HG03469 (cell line): ENCODE measurements around the gene AKAP6.

ENCODE experiments used
- ATAC-seq: cut with Tn5 transposase; IDR thresholded peaks from one replicate; pipeline ENCODE4 v1.9.1; 2021; ENCODE audit warnings: mild to moderate bottlenecking, moderate library complexity, moderate number of reproducible peaks; ENCODE audit not compliant: unreplicated experiment

AKAP6 gene

GRCh38 chr14:32847867-32848266 is 518.8 kb downstream of the AKAP6 start:
- no peak for ATAC-seq

- ATAC-seq: no peak
These were observed 536.8 kb downstream of the AKAP6 start for GRCh38 chr14:32865827-32866376.

GRCh38 chr14:32883188-32883587 is 554.1 kb downstream of the AKAP6 start:
- no peak for ATAC-seq
